Measurements from ENCODE around the gene SPOCD1. TPM values are rescaled to one million over a fixed set of nuclear protein-coding genes. Genes with fewer than 3 reads are reported as not detected.

SPOCD1 gene
- total and polyA plus RNA-seq, 2 of the 4 experiments (the other 2 are of a cell fraction), result 59.7 to 132 TPM

GRCh38 chr1:31786366-31787060 is 29.3 kb downstream of the SPOCD1 start:
- dilution Hi-C loops (cut with HindIII; ENCODE audit: low sequenced_read_pairs, unreplicated experiment) (no loop called here), intact Hi-C loops (cut with micrococcal nuclease) (no loop called here), in situ Hi-C loops (cut with MboI; ENCODE audit: low sequenced_read_pairs) (loop anchor here (5.0 kb wide), 1 partner anchor 124 kb away; no protein-coding TSS in a partner anchor)
- Histone ChIP-seq H3K14ac (replicated peaks; ENCODE audit: low read depth, low read length) (no peak overlapping the region), H3K23ac (ENCODE audit: low read depth, low read length) (no peak overlapping the region), H3K18ac (ENCODE audit: low read depth, low read length) (no peak overlapping the region), H3K4me2 (ENCODE audit: low read depth, low read length) (no peak overlapping the region), H2BK120ac (ENCODE audit: low read depth, low read length) (no peak overlapping the region), H3K27me3 (ENCODE audit: control insufficient read depth, insufficient read depth, low read length) (no peaks in the 10 kb centered on the region), H3K9me3 (ENCODE audit: control insufficient read depth, insufficient read depth, low read length) (no peaks in the 10 kb centered on the region), H3K56ac (ENCODE audit: extremely low read depth, insufficient read depth, low read length) (no peak overlapping the region), H3K36me3 (ENCODE audit: control insufficient read depth, insufficient read depth, low read length) (no peaks in the 10 kb centered on the region), H3K4me1 (ENCODE audit: control insufficient read depth, insufficient read depth, low read length) (peaks cover 9% of the 10 kb centered on the region), H2AK9ac (replicated peaks; ENCODE audit: low read depth, low read length, poor library complexity) (no peak overlapping the region), H4K5ac (ENCODE audit: low read depth, low read length) (no peak overlapping the region), H4K20me1 (ENCODE audit: insufficient read depth, low read length) (peaks cover 11% of the 10 kb centered on the region), H4K8ac (ENCODE audit: low read depth in 2 of 2, low read length in 2 of 2) (no peak overlapping the region), H3K4ac (ENCODE audit: low read depth, low read length) (no peak overlapping the region), H2BK20ac (ENCODE audit: low read depth, low read length) (no peak overlapping the region), H3K9ac (ENCODE audit: low read depth, low read length) (no peak overlapping the region), H2BK15ac (ENCODE audit: low read depth, low read length) (no peak overlapping the region), H3K4me3 (ENCODE audit: insufficient read depth, low read depth, low read length) (no peak overlapping the region), H2BK5ac (ENCODE audit: low read depth, low read length, poor library complexity, severe bottlenecking) (no peak overlapping the region), H2AK5ac (ENCODE audit: low read depth, low read length) (no peak overlapping the region), H3K27ac (ENCODE audit: insufficient read depth, low read length) (no peak overlapping the region), H2AFZ (replicated peaks; ENCODE audit: low read length, poor library complexity) (no peak overlapping the region), H3K9me1 (ENCODE audit: insufficient read depth, low read length) (peaks cover 7% of the 10 kb centered on the region), H4K91ac (ENCODE audit: insufficient read depth, low read depth, low read length) (no peak overlapping the region), H3K79me1 (ENCODE audit: low read depth in 1 of 2, low read length in 2 of 2) (peaks cover 0 to 13% of the 10 kb centered on the region in 2 experiments; a peak in 2 of 4 replicates)
- TF ChIP-seq CHD1 (IDR thresholded peaks at IDR 0.05; ENCODE audit: low read depth, low read length) (no peak), NFE2L2 (IDR thresholded peaks at IDR 0.05; ENCODE audit: low read depth, low read length) (no peak), MAFK (IDR thresholded peaks at IDR 0.05; ENCODE audit: low read depth, low read length) (no peak), CEBPB (IDR thresholded peaks at IDR 0.05; ENCODE audit: low read depth, low read length) (no peak), SMC3 (IDR thresholded peaks at IDR 0.05; ENCODE audit: low read depth, low read length) (no peak), USF2 (IDR thresholded peaks at IDR 0.05; ENCODE audit: low read depth, low read length) (no peak), ELK1 (IDR thresholded peaks at IDR 0.05; ENCODE audit: borderline replicate concordance, low read depth, low read length) (no peak), MXI1 (IDR thresholded peaks at IDR 0.05; ENCODE audit: borderline replicate concordance, low read depth, low read length) (no peak), MAZ (IDR thresholded peaks at IDR 0.05; ENCODE audit: borderline replicate concordance, low read depth, low read length) (no peak), CTCF (conservative IDR thresholded peaks at IDR 0.05; ENCODE audit: low read depth, low read length) (no peak), POLR2A (IDR thresholded peaks at IDR 0.05; ENCODE audit: low read depth, low read length) (no peak), RCOR1 (IDR thresholded peaks at IDR 0.05; ENCODE audit: insufficient replicate concordance, low read length) (no peak), FOS (IDR thresholded peaks at IDR 0.05; ENCODE audit: low read depth, low read length) (no peak), BHLHE40 (IDR thresholded peaks at IDR 0.05; ENCODE audit: low read depth, low read length) (no peak), RAD21 (IDR thresholded peaks at IDR 0.05; ENCODE audit: low read length) (no peak), RFX5 (IDR thresholded peaks at IDR 0.05; ENCODE audit: low read depth, low read length) (no peak)
- no peak for ATAC-seq (ENCODE audit: low read depth)
- ChIA-PET POLR2A (ENCODE audit: unreplicated experiment) (no interaction called here), CTCF (interaction anchor here (0.5 kb wide), 1 partner anchor 230 kb away, joined by 3 read pairs; no protein-coding TSS in a partner anchor)
- DNase-seq, result no peak
- 87% methylated on average over 13 of the region's 16 CpGs; no CpG with 5 or more reads in 1 of the 2 experiments for WGBS, 2 experiments (ENCODE audit: extremely low coverage in 2 of 2, insufficient read length in 1 of 2)
- BruUV-seq (replicated peaks), result no TSS peak
